Trophoblast cell (in vitro differentiated cells and primary cell): ENCODE data around the gene C1RL.
"Not testable (repeated sequence)": the region's sequence is repeated elsewhere in the genome, so short reads cannot be mapped to it uniquely, and the experiment has no call there.

Experiments
- DNase-seq, 2 donors: peaks; one replicate each; pipeline ENCODE4 v3.0.0-alpha.2; 2016
- H2AFZ ChIP-seq: 2 replicates; pipeline ENCODE4 v1.6.1; 2013; ENCODE audit warnings: low read length, moderate library complexity, mild to moderate bottlenecking; ENCODE audit not compliant: insufficient read depth, poor library complexity
- H2AK5ac ChIP-seq: 2 replicates; pipeline ENCODE4 v1.6.1; 2013; ENCODE audit warnings: mild to moderate bottlenecking, low read length
- H2BK120ac ChIP-seq: 2 replicates; pipeline ENCODE4 v1.6.1; 2013; ENCODE audit warnings: low read length, mild to moderate bottlenecking, moderate library complexity; ENCODE audit not compliant: insufficient read depth, poor library complexity
- H2BK12ac ChIP-seq: 2 replicates; pipeline ENCODE4 v1.6.1; 2013; ENCODE audit warnings: mild to moderate bottlenecking, low read length, moderate library complexity
- H2BK5ac ChIP-seq: 2 replicates; pipeline ENCODE4 v1.6.1; 2013; ENCODE audit warnings: low read length, low read depth, moderate library complexity, mild to moderate bottlenecking; ENCODE audit not compliant: poor library complexity
- H3K14ac ChIP-seq: 2 replicates; pipeline ENCODE4 v1.6.1; 2013; ENCODE audit warnings: mild to moderate bottlenecking, low read length
- H3K18ac ChIP-seq: 2 replicates; pipeline ENCODE4 v1.6.1; 2013; ENCODE audit warnings: mild to moderate bottlenecking, low read length
- H3K23ac ChIP-seq: 2 replicates; pipeline ENCODE4 v1.6.1; 2013; ENCODE audit warnings: low read length
- H3K27ac ChIP-seq: 2 replicates; pipeline ENCODE4 v1.5.1; 2013; ENCODE audit warnings: low read depth, mild to moderate bottlenecking, inconsistent platforms, low read length, moderate library complexity
- H3K27me3 ChIP-seq: 2 replicates; pipeline ENCODE4 v1.6.1; 2013; ENCODE audit warnings: inconsistent platforms, mild to moderate bottlenecking, low read length, moderate library complexity; ENCODE audit not compliant: insufficient read depth
- H3K36me3 ChIP-seq, 2 experiments: 1 replicate in 1 of 2; 2 replicates in 1 of 2; pipeline ENCODE4 v1.6.1; 2013; ENCODE audit warnings: low read length in 2 of 2, mild to moderate bottlenecking in 2 of 2, moderate library complexity in 1 of 2; ENCODE audit not compliant: insufficient read depth in 2 of 2, control insufficient read depth in 1 of 2
- H3K4ac ChIP-seq: 2 replicates; pipeline ENCODE4 v1.6.1; 2013; ENCODE audit warnings: low read depth, mild to moderate bottlenecking, low read length, moderate library complexity
- H3K4me1 ChIP-seq, 2 experiments: 1 replicate in 1 of 2; 2 replicates in 1 of 2; pipeline ENCODE4 v1.6.1; 2013; ENCODE audit warnings: low read length in 2 of 2, mild to moderate bottlenecking in 2 of 2, moderate library complexity in 1 of 2; ENCODE audit not compliant: insufficient read depth in 2 of 2, control insufficient read depth in 1 of 2
- H3K4me2 ChIP-seq: 2 replicates; pipeline ENCODE4 v1.6.1; 2013; ENCODE audit warnings: inconsistent platforms, mild to moderate bottlenecking, low read length, moderate library complexity
- H3K4me3 ChIP-seq: 2 replicates; pipeline ENCODE4 v1.5.1; 2013; ENCODE audit warnings: mild to moderate bottlenecking, low read depth, low read length, inconsistent platforms
- H3K79me1 ChIP-seq: one replicate; pipeline ENCODE4 v1.6.1; 2013; ENCODE audit warnings: low read length
- H3K79me2 ChIP-seq: 2 replicates; pipeline ENCODE4 v1.6.1; 2013; ENCODE audit warnings: low read length, mild to moderate bottlenecking; ENCODE audit not compliant: control insufficient read depth, insufficient read depth, poor library complexity
- H3K9ac ChIP-seq: 2 replicates; pipeline ENCODE4 v1.6.1; 2013; ENCODE audit warnings: mild to moderate bottlenecking, low read length
- H3K9me3 ChIP-seq: 2 replicates; pipeline ENCODE4 v1.6.1; 2013; ENCODE audit warnings: low read depth, mild to moderate bottlenecking, control low read depth, inconsistent platforms, low read length; ENCODE audit not compliant: insufficient read depth
- H4K12ac ChIP-seq: 2 replicates; pipeline ENCODE4 v1.6.1; 2013; ENCODE audit warnings: low read depth, mild to moderate bottlenecking, low read length, moderate library complexity
- H4K8ac ChIP-seq: 2 replicates; pipeline ENCODE4 v1.6.1; 2013; ENCODE audit warnings: low read depth, mild to moderate bottlenecking, low read length, moderate library complexity
- H4K91ac ChIP-seq: one replicate; pipeline ENCODE4 v1.6.1; 2013; ENCODE audit warnings: low read depth, mild to moderate bottlenecking, low read length, moderate library complexity
- WGBS: extraction: QIAGEN DNeasy Blood & Tissue Kit; methylation state at CpG from one replicate; pipeline ENCODE4 v1.1.7; 2013; ENCODE audit warnings: missing lambda C conversion rate; ENCODE audit not compliant: insufficient read length, insufficient coverage; ENCODE audit errors: extremely low coverage; 5-methylcytosine and 5-hydroxymethylcytosine counted together

The C1RL gene

GRCh38 chr12:7108003-7108795 lies 815 bp downstream of the C1RL start:
- Histone ChIP-seq H2BK120ac (peak overlapping the region; percentile 83), H2AFZ (peak overlapping the region; percentile 61), H4K8ac (peak overlapping the region; percentile 93), H3K27me3 (no peaks in the 10 kb centered on the region), H3K36me3 (peaks cover 0 to 5% of the 10 kb centered on the region in 2 experiments), H3K4me1 (peaks cover 0 to 2% of the 10 kb centered on the region in 2 experiments), H2BK5ac (peak overlapping the region; percentile 55), H3K79me1 (peaks cover 11% of the 10 kb centered on the region), H3K4ac (peak overlapping the region; percentile 59), H3K9ac (peak overlapping the region; percentile 84), H4K91ac (peak overlapping the region; percentile 94), H2BK12ac (no peak overlapping the region), H3K9me3 (no peaks in the 10 kb centered on the region), H3K14ac (peak overlapping the region; percentile 91), H3K4me2 (peak overlapping the region; percentile 75), H3K4me3 (peak overlapping the region; percentile 78), H2AK5ac (peak overlapping the region; percentile 93), H3K79me2 (peaks cover 3% of the 10 kb centered on the region), H3K27ac (peak overlapping the region; percentile 72), H3K18ac (peak overlapping the region; percentile 70), H3K23ac (no peak overlapping the region), H4K12ac (peak overlapping the region; percentile 94)
- no CpG with 5 or more reads among the region's 30 CpGs for WGBS
- DNase-seq = no peak

GRCh38 chr12:7107636-7108002 lies 1.4 kb downstream of the C1RL start:
- H3K36me3 ChIP-seq = peaks cover 0 to 5% of the 10 kb centered on the region in 2 experiments
- peaks cover 11% of the 10 kb centered on the region for H3K79me1 ChIP-seq
- no peak overlapping the region for H2AFZ ChIP-seq
- peaks cover 0 to 2% of the 10 kb centered on the region in 2 experiments for H3K4me1 ChIP-seq
- H3K18ac ChIP-seq = peak overlapping the region; percentile 70
- no peak overlapping the region for H2AK5ac ChIP-seq
- H3K14ac ChIP-seq = peak overlapping the region; percentile 10
- no peak overlapping the region for H2BK120ac ChIP-seq
- peak overlapping the region; percentile 28 for H3K4ac ChIP-seq
- peak overlapping the region; percentile 55 for H4K12ac ChIP-seq
- no peak overlapping the region for H3K4me3 ChIP-seq
- H3K79me2 ChIP-seq = peaks cover 3% of the 10 kb centered on the region
- DNase-seq = no peak
- H3K4me2 ChIP-seq = peak overlapping the region; percentile 75
- peak overlapping the region; percentile 94 for H4K91ac ChIP-seq
- no peak overlapping the region for H2BK12ac ChIP-seq
- no peak overlapping the region for H3K27ac ChIP-seq
- H3K9me3 ChIP-seq = no peaks in the 10 kb centered on the region
- H3K27me3 ChIP-seq = no peaks in the 10 kb centered on the region
- whole genome bisulfite sequencing = no CpG with 5 or more reads among the region's 3 CpGs
- H3K23ac ChIP-seq = no peak overlapping the region
- H2BK5ac ChIP-seq = no peak overlapping the region
- peak overlapping the region; percentile 93 for H4K8ac ChIP-seq
- no peak overlapping the region for H3K9ac ChIP-seq

GRCh38 chr12:7107181-7107580 lies 1.8 kb downstream of the C1RL start:
- not testable (repeated sequence) for H3K4me3 ChIP-seq, H3K4me1 ChIP-seq, H4K8ac ChIP-seq, H3K14ac ChIP-seq, H2AK5ac ChIP-seq, H3K79me2 ChIP-seq, H4K91ac ChIP-seq, H3K4ac ChIP-seq, H3K4me2 ChIP-seq, H3K9me3 ChIP-seq, H2BK120ac ChIP-seq, H3K23ac ChIP-seq, H3K9ac ChIP-seq, H2AFZ ChIP-seq, H3K18ac ChIP-seq, H3K27ac ChIP-seq, H2BK12ac ChIP-seq, DNase-seq, H3K27me3 ChIP-seq, H3K36me3 ChIP-seq, H2BK5ac ChIP-seq, H4K12ac ChIP-seq
- peaks cover 11% of the 10 kb centered on the region for H3K79me1 ChIP-seq
- WGBS = no CpG with 5 or more reads among the region's 5 CpGs

- Histone ChIP-seq H2BK5ac (no peak overlapping the region), H3K27me3 (no peaks in the 10 kb centered on the region), H3K4me2 (no peak overlapping the region), H3K79me2 (peaks cover 3% of the 10 kb centered on the region), H2AK5ac (no peak overlapping the region), H3K27ac (no peak overlapping the region), H3K4me3 (no peak overlapping the region), H4K91ac (no peak overlapping the region), H3K4me1 (peaks cover 0 to 2% of the 10 kb centered on the region in 2 experiments), H4K12ac (no peak overlapping the region), H3K18ac (no peak overlapping the region), H3K4ac (no peak overlapping the region), H3K36me3 (peaks cover 0 to 11% of the 10 kb centered on the region in 2 experiments), H2AFZ (no peak overlapping the region), H4K8ac (no peak overlapping the region), H3K9ac (no peak overlapping the region), H2BK120ac (no peak overlapping the region), H3K9me3 (no peaks in the 10 kb centered on the region), H3K14ac (no peak overlapping the region), H3K23ac (no peak overlapping the region), H3K79me1 (peaks cover 11% of the 10 kb centered on the region), H2BK12ac (no peak overlapping the region)
- no CpG with 5 or more reads among the region's 1 CpG for WGBS
- DNase-seq = no peak
Observed at GRCh38 chr12:7106082-7106481, 2.9 kb downstream of the C1RL start.
